HEK293 (cell line): ENCODE data around the gene ZNF224.
A peak's percentile ranks its signal among the peaks of the same experiment; 100 is the strongest.

Experiments
- CTCF ChIA-PET: fragments of 350-600 bp; formaldehyde crosslinking; extraction: SDS; loops from one replicate; lab custom pipeline; 2021; ENCODE audit warnings: antibody characterized with exemption; lab: Yijun Ruan, JAX
- POLR2A ChIA-PET: fragments of 300-600 bp; formaldehyde crosslinking; extraction: SDS; loops from one replicate; lab custom pipeline; 2020; ENCODE audit warnings: antibody characterized with exemption, inconsistent platforms; lab: Yijun Ruan, JAX
- H3K27ac ChIP-seq: fragments of 200-500 bp; sonication (Bioruptor generic); 2 replicates; pipeline ENCODE4 v1.5.1; 2014; ENCODE audit warnings: low read depth, low read length, control low read depth, inconsistent platforms; ENCODE audit errors: extremely low read depth
- H3K36me3 ChIP-seq, 2 experiments: fragments of 200-500 bp in 1 of 2; sonication (Bioruptor generic) in 1 of 2; 1 replicate in 1 of 2; 2 replicates in 1 of 2; pipeline ENCODE4 v1.5.1; 2014 to 2017; ENCODE audit warnings: inconsistent platforms in 2 of 2, low read length in 2 of 2; ENCODE audit not compliant: control insufficient read depth in 2 of 2, insufficient read depth in 1 of 2
- H3K4me1 ChIP-seq: fragments of 200-500 bp; sonication (Bioruptor generic); 2 replicates; pipeline ENCODE4 v1.5.1; 2014; ENCODE audit warnings: mild to moderate bottlenecking, low read length, inconsistent platforms; ENCODE audit not compliant: control insufficient read depth, insufficient read depth
- H3K4me3 ChIP-seq: 2 replicates; pipeline ENCODE4 v1.5.1; 2011; ENCODE audit warnings: low read depth, mild to moderate bottlenecking, control low read depth, low read length, moderate library complexity
- H3K9me3 ChIP-seq: fragments of 200-500 bp; sonication (Bioruptor generic); 2 replicates; pipeline ENCODE4 v1.5.1; 2014; ENCODE audit warnings: low read depth, low read length, inconsistent platforms; ENCODE audit not compliant: control insufficient read depth, insufficient read depth
- GLIS1 ChIP-seq: fragments of 450-650 bp; formaldehyde crosslinking; IDR thresholded peaks from 2 replicates; pipeline ENCODE4 v1.5.1; 2016; ENCODE audit warnings: missing biosample characterization, missing genetic modification characterization
- KLF1 ChIP-seq: fragments of 450-650 bp; formaldehyde crosslinking; IDR thresholded peaks from 2 replicates; pipeline ENCODE4 v1.5.1; 2016; ENCODE audit warnings: missing biosample characterization, missing genetic modification characterization
- MEIS1 ChIP-seq: sonication (generic); formaldehyde crosslinking; IDR thresholded peaks from 2 replicates; pipeline ENCODE4 v1.8.1; 2022; ENCODE audit warnings: missing genetic modification reagents, mild to moderate bottlenecking, borderline replicate concordance
- SCRT1 ChIP-seq: fragments of 450-650 bp; formaldehyde crosslinking; IDR thresholded peaks from 2 replicates; pipeline ENCODE4 v1.5.1; 2016; ENCODE audit warnings: missing biosample characterization, missing genetic modification characterization, borderline replicate concordance
- WT1 ChIP-seq: fragments of 450-650 bp; formaldehyde crosslinking; IDR thresholded peaks from 2 replicates; pipeline ENCODE4 v1.5.1; 2016; ENCODE audit warnings: missing biosample characterization, missing genetic modification characterization
- ZNF10 ChIP-seq: fragments of 450-650 bp; formaldehyde crosslinking; IDR thresholded peaks from 2 replicates; pipeline ENCODE4 v1.5.1; 2017; ENCODE audit warnings: missing biosample characterization, missing genetic modification characterization
- ZNF146 ChIP-seq: fragments of 450-650 bp; formaldehyde crosslinking; IDR thresholded peaks from 2 replicates; pipeline ENCODE4 v1.5.1; 2016; ENCODE audit warnings: missing biosample characterization, missing genetic modification characterization
- ZNF155 ChIP-seq: fragments of 450-650 bp; formaldehyde crosslinking; IDR thresholded peaks from 2 replicates; pipeline ENCODE4 v1.5.1; 2016; ENCODE audit warnings: missing biosample characterization, missing genetic modification characterization
- ZNF19 ChIP-seq: fragments of 450-650 bp; formaldehyde crosslinking; IDR thresholded peaks from 2 replicates; pipeline ENCODE4; 2016; ENCODE audit warnings: missing biosample characterization, missing genetic modification characterization, low read depth
- ZNF239 ChIP-seq: fragments of 450-650 bp; formaldehyde crosslinking; IDR thresholded peaks from 2 replicates; pipeline ENCODE4 v1.5.1; 2016; ENCODE audit warnings: missing biosample characterization, missing genetic modification characterization
- ZNF24 ChIP-seq: fragments of 450-650 bp; formaldehyde crosslinking; IDR thresholded peaks from 2 replicates; pipeline ENCODE4 v1.5.1; 2016; ENCODE audit warnings: missing biosample characterization, missing genetic modification characterization
- ZNF248 ChIP-seq: fragments of 450-650 bp; formaldehyde crosslinking; IDR thresholded peaks from 2 replicates; pipeline ENCODE4 v1.5.1; 2017; ENCODE audit warnings: missing biosample characterization, missing genetic modification characterization
- ZNF292 ChIP-seq: fragments of 450-650 bp; formaldehyde crosslinking; IDR thresholded peaks from 2 replicates; pipeline ENCODE4 v1.5.1; 2016; ENCODE audit warnings: low read depth, missing biosample characterization, missing genetic modification characterization, borderline replicate concordance
- ZNF311 ChIP-seq: fragments of 450-650 bp; formaldehyde crosslinking; IDR thresholded peaks from 2 replicates; pipeline ENCODE4 v1.5.1; 2017; ENCODE audit warnings: missing biosample characterization, missing genetic modification characterization, borderline replicate concordance
- ZNF529 ChIP-seq: fragments of 450-650 bp; formaldehyde crosslinking; IDR thresholded peaks from 2 replicates; pipeline ENCODE4 v1.5.1; 2017; ENCODE audit warnings: missing genetic modification characterization, missing biosample characterization; ENCODE audit not compliant: insufficient replicate concordance
- ZNF660 ChIP-seq: fragments of 450-650 bp; IDR thresholded peaks from 2 replicates; pipeline ENCODE4 v1.5.1; 2018; ENCODE audit warnings: missing biosample characterization, mild to moderate bottlenecking, missing genetic modification characterization
- ZNF670 ChIP-seq: fragments of 450-650 bp; formaldehyde crosslinking; IDR thresholded peaks from 2 replicates; pipeline ENCODE4 v1.5.1; 2016; ENCODE audit warnings: missing biosample characterization, missing genetic modification characterization, low read depth
- ZNF701 ChIP-seq: fragments of 450-650 bp; formaldehyde crosslinking; IDR thresholded peaks from 2 replicates; pipeline ENCODE4 v1.5.1; 2016; ENCODE audit warnings: missing biosample characterization, missing genetic modification characterization
- ZNF830 ChIP-seq: fragments of 450-650 bp; IDR thresholded peaks from 2 replicates; pipeline ENCODE4 v1.5.0; 2018; ENCODE audit warnings: missing biosample characterization, missing genetic modification characterization, low read depth, mild to moderate bottlenecking, moderate library complexity
- ZNF837 ChIP-seq: fragments of 450-650 bp; formaldehyde crosslinking; IDR thresholded peaks from 2 replicates; pipeline ENCODE4 v1.5.1; 2016; ENCODE audit warnings: missing biosample characterization, missing genetic modification characterization
- ZSCAN16 ChIP-seq: fragments of 450-650 bp; formaldehyde crosslinking; IDR thresholded peaks from 2 replicates; pipeline ENCODE4 v1.5.1; 2016; ENCODE audit warnings: missing biosample characterization, missing genetic modification characterization
- TF ChIP-seq, protein P1 (sequence below): fragments of 450-650 bp; IDR thresholded peaks from 2 replicates; pipeline ENCODE4 v1.5.1; 2018; ENCODE audit warnings: missing biosample characterization, missing genetic modification characterization
- TF ChIP-seq, protein P2 (sequence below): fragments of 450-650 bp; formaldehyde crosslinking; IDR thresholded peaks from 2 replicates; pipeline ENCODE4 v1.5.1; 2016; ENCODE audit warnings: missing biosample characterization, missing genetic modification characterization
- TF ChIP-seq, protein P3 (sequence below): fragments of 450-650 bp; formaldehyde crosslinking; IDR thresholded peaks from 2 replicates; pipeline ENCODE4 v1.5.1; 2016; ENCODE audit warnings: missing biosample characterization, missing genetic modification characterization
- TF ChIP-seq, protein P4 (sequence below): fragments of 450-650 bp; formaldehyde crosslinking; IDR thresholded peaks from 2 replicates; pipeline ENCODE4 v1.5.0; 2017; ENCODE audit warnings: missing biosample characterization, missing genetic modification characterization, borderline replicate concordance
- TF ChIP-seq, protein P5 (sequence below): fragments of 450-650 bp; formaldehyde crosslinking; IDR thresholded peaks from 2 replicates; pipeline ENCODE4 v1.5.1; 2016; ENCODE audit warnings: missing biosample characterization, missing genetic modification characterization
- TF ChIP-seq, protein P6 (sequence below): fragments of 450-650 bp; formaldehyde crosslinking; IDR thresholded peaks from 2 replicates; pipeline ENCODE4 v1.5.1; 2016; ENCODE audit warnings: missing biosample characterization, missing genetic modification characterization

The ZNF224 gene

DNA sequence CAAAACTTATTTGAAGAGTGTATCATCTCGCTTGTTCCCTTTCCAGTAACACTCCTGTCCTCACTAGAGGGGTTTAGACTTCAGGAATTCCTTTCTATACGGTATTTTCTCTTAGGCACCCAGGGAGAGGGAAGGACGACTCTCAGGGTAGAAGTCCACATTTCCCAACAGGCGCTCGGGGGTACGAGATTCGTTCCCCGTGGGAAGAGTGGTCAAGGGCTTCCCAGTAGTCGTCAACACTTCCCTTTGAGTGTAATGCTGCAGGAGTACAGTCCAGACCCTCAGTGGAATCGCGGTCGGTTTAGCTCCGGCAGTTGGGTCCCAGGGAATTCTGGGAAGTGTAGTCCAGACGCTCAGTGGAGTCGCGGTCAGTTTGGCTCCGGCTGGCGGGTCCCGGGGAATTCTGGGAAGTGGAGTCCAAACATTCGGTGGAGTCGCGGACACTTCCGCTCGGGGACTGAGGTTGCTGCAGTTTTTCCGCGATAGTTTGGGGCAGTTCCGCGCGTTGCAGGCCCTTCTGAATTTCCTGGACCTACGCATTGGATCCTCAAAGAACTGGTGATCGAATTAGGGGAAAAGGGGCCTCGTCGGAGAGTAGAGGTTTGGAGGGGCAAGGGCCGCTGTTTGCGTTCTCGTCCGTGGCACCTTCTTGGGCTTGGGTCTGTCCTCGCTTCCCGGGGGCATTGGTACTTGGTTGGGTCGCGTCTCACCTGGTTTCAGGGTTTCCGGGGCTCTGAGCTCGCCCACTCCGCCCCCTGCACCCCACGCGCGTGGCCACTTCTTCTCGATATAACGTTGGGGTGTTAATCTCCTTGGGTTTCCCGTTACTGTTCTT lies at the start of gene ZNF224:
ZNF224 (plus strand) TSS at position 431 of the 835 bp plus-strand sequence. CDS start 3,513 bp downstream, outside the sequence.
- ChIA-PET CTCF (interaction anchor here (0.7 to 2.1 kb wide), 3 partner anchors 20 to 500 kb away, joined by 3 to 12 read pairs (median 3); no protein-coding TSS in a partner anchor), POLR2A (interaction anchor here (0.5 to 2.8 kb wide), 22 partner anchors 9 to 267 kb away, joined by 3 to 33 read pairs (median 5); partner anchors contain the start of genes ZNF221, ZNF222, ZNF223 and ZNF225)
- H3K4me3 ChIP-seq, result peak within 1 kb of the TSS; percentile 61
- peaks cover 28 to 40% of the 10 kb centered on the region in 2 experiments for H3K36me3 ChIP-seq
- H3K4me1 ChIP-seq, result peaks cover 19% of the 10 kb centered on the region; the same call in 1 of the 2 replicates
- peaks cover 2% of the 10 kb centered on the region for H3K9me3 ChIP-seq
- peak within 1 kb of the TSS; percentile 92 for H3K27ac ChIP-seq
- TF ChIP-seq MEIS1, result no peak
- TF ChIP-seq, protein P1, sequence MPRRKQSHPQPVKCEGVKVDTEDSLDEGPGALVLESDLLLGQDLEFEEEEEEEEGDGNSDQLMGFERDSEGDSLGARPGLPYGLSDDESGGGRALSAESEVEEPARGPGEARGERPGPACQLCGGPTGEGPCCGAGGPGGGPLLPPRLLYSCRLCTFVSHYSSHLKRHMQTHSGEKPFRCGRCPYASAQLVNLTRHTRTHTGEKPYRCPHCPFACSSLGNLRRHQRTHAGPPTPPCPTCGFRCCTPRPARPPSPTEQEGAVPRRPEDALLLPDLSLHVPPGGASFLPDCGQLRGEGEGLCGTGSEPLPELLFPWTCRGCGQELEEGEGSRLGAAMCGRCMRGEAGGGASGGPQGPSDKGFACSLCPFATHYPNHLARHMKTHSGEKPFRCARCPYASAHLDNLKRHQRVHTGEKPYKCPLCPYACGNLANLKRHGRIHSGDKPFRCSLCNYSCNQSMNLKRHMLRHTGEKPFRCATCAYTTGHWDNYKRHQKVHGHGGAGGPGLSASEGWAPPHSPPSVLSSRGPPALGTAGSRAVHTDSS (tag by site-specific recombination), result no peak
- TF ChIP-seq KLF1 (tag by site-specific recombination), result no peak
- no peak for TF ChIP-seq ZNF155 (tag by site-specific recombination)
- no peak for TF ChIP-seq ZNF292 (tag by site-specific recombination)
- TF ChIP-seq, protein P2, sequence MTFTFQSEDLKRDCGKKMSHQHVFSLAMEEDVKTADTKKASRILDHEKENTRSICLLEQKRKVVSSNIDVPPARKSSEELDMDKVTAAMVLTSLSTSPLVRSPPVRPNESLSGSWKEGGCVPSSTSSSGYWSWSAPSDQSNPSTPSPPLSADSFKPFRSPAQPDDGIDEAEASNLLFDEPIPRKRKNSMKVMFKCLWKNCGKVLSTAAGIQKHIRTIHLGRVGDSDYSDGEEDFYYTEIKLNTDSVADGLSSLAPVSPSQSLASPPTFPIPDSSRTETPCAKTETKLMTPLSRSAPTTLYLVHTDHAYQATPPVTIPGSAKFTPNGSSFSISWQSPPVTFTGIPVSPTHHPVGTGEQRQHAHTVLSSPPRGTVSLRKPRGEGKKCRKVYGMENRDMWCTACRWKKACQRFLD (tag by site-specific recombination), result no peak
- TF ChIP-seq ZSCAN16, result no peak
- TF ChIP-seq ZNF248 (tag by site-specific recombination), result no peak
- 0 out of 2 replicates have a peak, but pooled peaks have one; percentile 49 for TF ChIP-seq ZNF10 (tag by site-specific recombination)
- TF ChIP-seq, protein P3, sequence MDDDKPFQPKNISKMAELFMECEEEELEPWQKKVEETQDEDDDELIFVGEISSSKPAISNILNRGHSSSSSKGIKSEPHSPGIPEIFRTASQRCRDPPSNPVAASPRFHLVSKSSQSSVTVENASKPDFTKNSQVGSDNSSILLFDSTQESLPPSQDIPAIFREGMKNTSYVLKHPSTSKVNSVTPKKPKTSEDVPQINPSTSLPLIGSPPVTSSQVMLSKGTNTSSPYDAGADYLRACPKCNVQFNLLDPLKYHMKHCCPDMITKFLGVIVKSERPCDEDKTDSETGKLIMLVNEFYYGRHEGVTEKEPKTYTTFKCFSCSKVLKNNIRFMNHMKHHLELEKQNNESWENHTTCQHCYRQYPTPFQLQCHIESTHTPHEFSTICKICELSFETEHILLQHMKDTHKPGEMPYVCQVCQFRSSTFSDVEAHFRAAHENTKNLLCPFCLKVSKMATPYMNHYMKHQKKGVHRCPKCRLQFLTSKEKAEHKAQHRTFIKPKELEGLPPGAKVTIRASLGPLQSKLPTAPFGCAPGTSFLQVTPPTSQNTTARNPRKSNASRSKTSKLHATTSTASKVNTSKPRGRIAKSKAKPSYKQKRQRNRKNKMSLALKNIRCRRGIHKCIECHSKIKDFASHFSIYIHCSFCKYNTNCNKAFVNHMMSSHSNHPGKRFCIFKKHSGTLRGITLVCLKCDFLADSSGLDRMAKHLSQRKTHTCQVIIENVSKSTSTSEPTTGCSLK (tag by site-specific recombination), result no peak
- no peak for TF ChIP-seq ZNF830 (tag by site-specific recombination)
- TF ChIP-seq ZNF670, result no peak
- no peak for TF ChIP-seq ZNF146
- TF ChIP-seq, protein P4, sequence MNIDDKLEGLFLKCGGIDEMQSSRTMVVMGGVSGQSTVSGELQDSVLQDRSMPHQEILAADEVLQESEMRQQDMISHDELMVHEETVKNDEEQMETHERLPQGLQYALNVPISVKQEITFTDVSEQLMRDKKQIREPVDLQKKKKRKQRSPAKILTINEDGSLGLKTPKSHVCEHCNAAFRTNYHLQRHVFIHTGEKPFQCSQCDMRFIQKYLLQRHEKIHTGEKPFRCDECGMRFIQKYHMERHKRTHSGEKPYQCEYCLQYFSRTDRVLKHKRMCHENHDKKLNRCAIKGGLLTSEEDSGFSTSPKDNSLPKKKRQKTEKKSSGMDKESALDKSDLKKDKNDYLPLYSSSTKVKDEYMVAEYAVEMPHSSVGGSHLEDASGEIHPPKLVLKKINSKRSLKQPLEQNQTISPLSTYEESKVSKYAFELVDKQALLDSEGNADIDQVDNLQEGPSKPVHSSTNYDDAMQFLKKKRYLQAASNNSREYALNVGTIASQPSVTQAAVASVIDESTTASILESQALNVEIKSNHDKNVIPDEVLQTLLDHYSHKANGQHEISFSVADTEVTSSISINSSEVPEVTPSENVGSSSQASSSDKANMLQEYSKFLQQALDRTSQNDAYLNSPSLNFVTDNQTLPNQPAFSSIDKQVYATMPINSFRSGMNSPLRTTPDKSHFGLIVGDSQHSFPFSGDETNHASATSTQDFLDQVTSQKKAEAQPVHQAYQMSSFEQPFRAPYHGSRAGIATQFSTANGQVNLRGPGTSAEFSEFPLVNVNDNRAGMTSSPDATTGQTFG, result no peak
- TF ChIP-seq ZNF837 (tag by site-specific recombination), result no peak
- TF ChIP-seq ZNF24, result peak; percentile 69
- no peak for TF ChIP-seq SCRT1 (tag by site-specific recombination)
- TF ChIP-seq ZNF311 (tag by site-specific recombination), result no peak
- TF ChIP-seq WT1 (tag by site-specific recombination), result peak; percentile 7; the same call in 1 of the 2 replicates
- TF ChIP-seq, protein P5, sequence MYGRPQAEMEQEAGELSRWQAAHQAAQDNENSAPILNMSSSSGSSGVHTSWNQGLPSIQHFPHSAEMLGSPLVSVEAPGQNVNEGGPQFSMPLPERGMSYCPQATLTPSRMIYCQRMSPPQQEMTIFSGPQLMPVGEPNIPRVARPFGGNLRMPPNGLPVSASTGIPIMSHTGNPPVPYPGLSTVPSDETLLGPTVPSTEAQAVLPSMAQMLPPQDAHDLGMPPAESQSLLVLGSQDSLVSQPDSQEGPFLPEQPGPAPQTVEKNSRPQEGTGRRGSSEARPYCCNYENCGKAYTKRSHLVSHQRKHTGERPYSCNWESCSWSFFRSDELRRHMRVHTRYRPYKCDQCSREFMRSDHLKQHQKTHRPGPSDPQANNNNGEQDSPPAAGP (tag by site-specific recombination), result no peak; the same call in 1 of the 2 replicates
- TF ChIP-seq ZNF239 (tag by site-specific recombination), result no peak
- TF ChIP-seq ZNF529, result no peak
- no peak for TF ChIP-seq ZNF701 (tag by site-specific recombination)
- TF ChIP-seq, protein P6, sequence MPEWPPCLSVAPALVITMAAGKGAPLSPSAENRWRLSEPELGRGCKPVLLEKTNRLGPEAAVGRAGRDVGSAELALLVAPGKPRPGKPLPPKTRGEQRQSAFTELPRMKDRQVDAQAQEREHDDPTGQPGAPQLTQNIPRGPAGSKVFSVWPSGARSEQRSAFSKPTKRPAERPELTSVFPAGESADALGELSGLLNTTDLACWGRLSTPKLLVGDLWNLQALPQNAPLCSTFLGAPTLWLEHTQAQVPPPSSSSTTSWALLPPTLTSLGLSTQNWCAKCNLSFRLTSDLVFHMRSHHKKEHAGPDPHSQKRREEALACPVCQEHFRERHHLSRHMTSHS (tag by site-specific recombination), result no peak
- peak; percentile 90 for TF ChIP-seq ZNF660
- peak; percentile 22; the same call in 1 of the 2 replicates for TF ChIP-seq GLIS1
- TF ChIP-seq ZNF19 (tag by site-specific recombination), result no peak
